ENCODE results near the gene ZMYND8.
A peak's percentile ranks its signal among the peaks of the same experiment; 100 is the strongest.

ZMYND8 gene

GRCh38 chr20:47353692-47354463 is 2.6 kb downstream of the ZMYND8 start:
- Histone ChIP-seq H4K91ac (ENCODE audit: low read depth, low read length, poor library complexity) (no peak overlapping the region), H2BK5ac (ENCODE audit: low read length) (no peak overlapping the region), H3K18ac (ENCODE audit: low read length) (no peak overlapping the region), H2AFZ (ENCODE audit: low read length) (no peak overlapping the region), H2BK15ac (ENCODE audit: low read length) (no peak overlapping the region), H3K14ac (ENCODE audit: low read length) (no peak overlapping the region), H3K27ac (replicated peaks; ENCODE audit: low read length) (peak overlapping the region; percentile 92), H2BK12ac (ENCODE audit: low read length) (no peak overlapping the region), H3K9ac (ENCODE audit: low read depth, low read length, poor library complexity) (no peak overlapping the region), H3K4me1 (ENCODE audit: control insufficient read depth in 2 of 2, insufficient read depth in 1 of 2, low read depth in 1 of 2, low read length in 2 of 2) (peaks cover 45 to 68% of the 10 kb centered on the region in 2 donors), H2BK120ac (ENCODE audit: low read depth, low read length) (no peak overlapping the region), H3K4me3 (ENCODE audit: low read length in 2 of 2) (peak overlapping the region in 1 of 2 donors; percentile 62), H3K23ac (ENCODE audit: low read depth, low read length, poor library complexity) (no peak overlapping the region), H3K79me1 (ENCODE audit: low read depth, low read length) (no peaks in the 10 kb centered on the region), H3K36me3 (replicated peaks in 1 of 2; ENCODE audit: control insufficient read depth in 2 of 2, insufficient read depth in 2 of 2, low read length in 2 of 2) (peaks cover 0 to 55% of the 10 kb centered on the region in 2 donors), H3K27me3 (ENCODE audit: control insufficient read depth in 3 of 3, insufficient read depth in 3 of 3, low read depth in 1 of 3, low read length in 3 of 3) (no peaks in the 10 kb centered on the region), H4K8ac (ENCODE audit: low read depth, low read length) (no peak overlapping the region), H3K4ac (ENCODE audit: low read length) (no peak overlapping the region), H3K9me3 (replicated peaks in 1 of 2; ENCODE audit: control insufficient read depth in 2 of 2, insufficient read depth in 1 of 2, low read depth in 1 of 2, low read length in 2 of 2) (no peaks in the 10 kb centered on the region), H2AK5ac (ENCODE audit: low read depth, low read length) (no peak overlapping the region), H3K4me2 (ENCODE audit: insufficient read depth, low read length, poor library complexity, severe bottlenecking) (peak overlapping the region; percentile 35)
- WGBS, 2 donors (ENCODE audit: extremely low coverage in 2 of 2, insufficient read length in 2 of 2, insufficient replicate concordance in 1 of 2): no CpG with 5 or more reads among the region's 7 CpGs
- no peak for DNase-seq (ENCODE audit: low spot score)

GRCh38 chr20:47353239-47353691 is 3.2 kb downstream of the ZMYND8 start:
- H2AK5ac ChIP-seq (ENCODE audit: low read depth, low read length): no peak overlapping the region
- no peak overlapping the region for H3K9ac ChIP-seq (ENCODE audit: low read depth, low read length, poor library complexity)
- no peak overlapping the region for H3K14ac ChIP-seq (ENCODE audit: low read length)
- no peak overlapping the region for H2BK5ac ChIP-seq (ENCODE audit: low read length)
- H2BK15ac ChIP-seq (ENCODE audit: low read length): no peak overlapping the region
- H3K36me3 ChIP-seq (replicated peaks in 1 of 2; ENCODE audit: control insufficient read depth in 2 of 2, insufficient read depth in 2 of 2, low read length in 2 of 2): peaks cover 0 to 61% of the 10 kb centered on the region in 2 donors
- H3K9me3 ChIP-seq (replicated peaks in 1 of 2; ENCODE audit: control insufficient read depth in 2 of 2, insufficient read depth in 1 of 2, low read depth in 1 of 2, low read length in 2 of 2): no peaks in the 10 kb centered on the region
- WGBS, 2 donors (ENCODE audit: extremely low coverage in 2 of 2, insufficient read length in 2 of 2, insufficient replicate concordance in 1 of 2): no CpG with 5 or more reads among the region's 3 CpGs
- peak overlapping the region in 1 of 2 donors; percentile 62 for H3K4me3 ChIP-seq (ENCODE audit: low read length in 2 of 2)
- no peaks in the 10 kb centered on the region for H3K27me3 ChIP-seq (ENCODE audit: control insufficient read depth in 3 of 3, insufficient read depth in 3 of 3, low read depth in 1 of 3, low read length in 3 of 3)
- no peak for DNase-seq (ENCODE audit: low spot score)
- H2BK12ac ChIP-seq (ENCODE audit: low read length): no peak overlapping the region
- no peak overlapping the region for H4K8ac ChIP-seq (ENCODE audit: low read depth, low read length)
- peak overlapping the region; percentile 92 for H3K27ac ChIP-seq (replicated peaks; ENCODE audit: low read length)
- H3K18ac ChIP-seq (ENCODE audit: low read length): no peak overlapping the region
- H3K4me2 ChIP-seq (ENCODE audit: insufficient read depth, low read length, poor library complexity, severe bottlenecking): peak overlapping the region; percentile 35
- H2BK120ac ChIP-seq (ENCODE audit: low read depth, low read length): no peak overlapping the region
- H4K91ac ChIP-seq (ENCODE audit: low read depth, low read length, poor library complexity): no peak overlapping the region
- no peaks in the 10 kb centered on the region for H3K79me1 ChIP-seq (ENCODE audit: low read depth, low read length)
- no peak overlapping the region for H3K23ac ChIP-seq (ENCODE audit: low read depth, low read length, poor library complexity)
- H2AFZ ChIP-seq (ENCODE audit: low read length): no peak overlapping the region
- H3K4ac ChIP-seq (ENCODE audit: low read length): no peak overlapping the region
- H3K4me1 ChIP-seq (ENCODE audit: control insufficient read depth in 2 of 2, insufficient read depth in 1 of 2, low read depth in 1 of 2, low read length in 2 of 2): peaks cover 44 to 70% of the 10 kb centered on the region in 2 donors

GRCh38 chr20:47352332-47353238 is 3.9 kb downstream of the ZMYND8 start:
- no peak for DNase-seq (ENCODE audit: low spot score)

More at GRCh38 chr20:47352332-47353238, 3.9 kb downstream of the ZMYND8 start:
- Histone ChIP-seq H2AFZ (ENCODE audit: low read length) (no peak overlapping the region), H3K4me2 (ENCODE audit: insufficient read depth, low read length, poor library complexity, severe bottlenecking) (peak overlapping the region; percentile 38), H2AK5ac (ENCODE audit: low read depth, low read length) (peak overlapping the region; percentile 9), H3K23ac (ENCODE audit: low read depth, low read length, poor library complexity) (no peak overlapping the region), H3K14ac (ENCODE audit: low read length) (no peak overlapping the region), H2BK120ac (ENCODE audit: low read depth, low read length) (no peak overlapping the region), H3K4ac (ENCODE audit: low read length) (no peak overlapping the region), H2BK5ac (ENCODE audit: low read length) (no peak overlapping the region), H3K4me3 (ENCODE audit: low read length in 2 of 2) (peak overlapping the region in 1 of 2 donors; percentile 25), H3K18ac (ENCODE audit: low read length) (peak overlapping the region; percentile 84), H3K36me3 (replicated peaks in 1 of 2; ENCODE audit: control insufficient read depth in 2 of 2, insufficient read depth in 2 of 2, low read length in 2 of 2) (peaks cover 0 to 68% of the 10 kb centered on the region in 2 donors), H4K8ac (ENCODE audit: low read depth, low read length) (no peak overlapping the region), H3K27ac (replicated peaks; ENCODE audit: low read length) (peak overlapping the region; percentile 92), H3K9me3 (replicated peaks in 1 of 2; ENCODE audit: control insufficient read depth in 2 of 2, insufficient read depth in 1 of 2, low read depth in 1 of 2, low read length in 2 of 2) (no peaks in the 10 kb centered on the region), H3K79me1 (ENCODE audit: low read depth, low read length) (no peaks in the 10 kb centered on the region), H3K27me3 (ENCODE audit: control insufficient read depth in 3 of 3, insufficient read depth in 3 of 3, low read depth in 1 of 3, low read length in 3 of 3) (no peaks in the 10 kb centered on the region), H3K9ac (ENCODE audit: low read depth, low read length, poor library complexity) (no peak overlapping the region), H2BK12ac (ENCODE audit: low read length) (no peak overlapping the region), H2BK15ac (ENCODE audit: low read length) (no peak overlapping the region), H3K4me1 (ENCODE audit: control insufficient read depth in 2 of 2, insufficient read depth in 1 of 2, low read depth in 1 of 2, low read length in 2 of 2) (peaks cover 41 to 70% of the 10 kb centered on the region in 2 donors), H4K91ac (ENCODE audit: low read depth, low read length, poor library complexity) (no peak overlapping the region)
- no CpG with 5 or more reads among the region's 13 CpGs for WGBS, 2 donors (ENCODE audit: extremely low coverage in 2 of 2, insufficient read length in 2 of 2, insufficient replicate concordance in 1 of 2)

Measured in neuronal stem cell (in vitro differentiated cells).